Upper lobe of left lung (tissue), 4 donors: ENCODE measurements around the gene DKK3.

Source experiments
- CTCF ChIP-seq, 6 experiments: fragments of 450-650 bp in 4 of 6; fragments of 200-600 bp in 2 of 6; sonication (generic) in 2 of 6; IDR thresholded peaks; one replicate each; pipeline ENCODE4 v1.5.1; 2016 to 2019; ENCODE audit warnings: antibody characterized with exemption in 6 of 6
- POLR2AphosphoS5 ChIP-seq, 2 donors: sonication (generic); formaldehyde crosslinking; IDR thresholded peaks; one replicate each; pipeline ENCODE4 v1.5.1; 2017; ENCODE audit warnings: antibody characterized with exemption in 2 of 2

- TF ChIP-seq POLR2AphosphoS5 (IDR thresholded peaks at IDR 0.05), result no peak
- TF ChIP-seq CTCF (IDR thresholded peaks at IDR 0.05), result no peak
These were observed 23.6 kb upstream of the DKK3 start for GRCh38 chr11:12031856-12032544.
